GM18867 (cell line): Measurements from ENCODE around the gene TCERG1L.
"Not testable (repeated sequence)": the region's sequence is repeated elsewhere in the genome, so short reads cannot be mapped to it uniquely, and the experiment has no call there.

Source experiments
- ATAC-seq: cut with Tn5 transposase; IDR thresholded peaks from one replicate; pipeline ENCODE4 v1.9.1; 2021; ENCODE audit warnings: mild to moderate bottlenecking, moderate library complexity; ENCODE audit not compliant: unreplicated experiment

TCERG1L gene

DNA sequence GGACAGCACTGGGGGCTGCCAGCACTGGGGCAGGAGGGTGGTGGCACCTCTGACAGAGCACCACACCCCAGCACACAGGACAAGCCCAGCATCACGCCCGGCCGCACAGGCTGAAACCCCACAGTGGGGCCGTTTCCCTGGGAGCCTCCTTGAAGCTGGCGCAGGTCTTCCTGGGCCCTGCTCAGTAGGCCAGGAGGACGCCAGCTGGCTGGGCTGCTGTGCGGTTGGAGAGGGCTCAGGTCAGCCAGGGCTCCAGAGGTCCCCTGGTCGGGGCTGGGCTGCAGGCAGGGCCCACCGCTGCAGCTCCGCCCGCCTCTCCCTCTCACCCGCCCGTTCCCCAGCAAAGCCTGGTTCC, 137.3 kb downstream of the TCERG1L start:
- no peak for ATAC-seq

DNA sequence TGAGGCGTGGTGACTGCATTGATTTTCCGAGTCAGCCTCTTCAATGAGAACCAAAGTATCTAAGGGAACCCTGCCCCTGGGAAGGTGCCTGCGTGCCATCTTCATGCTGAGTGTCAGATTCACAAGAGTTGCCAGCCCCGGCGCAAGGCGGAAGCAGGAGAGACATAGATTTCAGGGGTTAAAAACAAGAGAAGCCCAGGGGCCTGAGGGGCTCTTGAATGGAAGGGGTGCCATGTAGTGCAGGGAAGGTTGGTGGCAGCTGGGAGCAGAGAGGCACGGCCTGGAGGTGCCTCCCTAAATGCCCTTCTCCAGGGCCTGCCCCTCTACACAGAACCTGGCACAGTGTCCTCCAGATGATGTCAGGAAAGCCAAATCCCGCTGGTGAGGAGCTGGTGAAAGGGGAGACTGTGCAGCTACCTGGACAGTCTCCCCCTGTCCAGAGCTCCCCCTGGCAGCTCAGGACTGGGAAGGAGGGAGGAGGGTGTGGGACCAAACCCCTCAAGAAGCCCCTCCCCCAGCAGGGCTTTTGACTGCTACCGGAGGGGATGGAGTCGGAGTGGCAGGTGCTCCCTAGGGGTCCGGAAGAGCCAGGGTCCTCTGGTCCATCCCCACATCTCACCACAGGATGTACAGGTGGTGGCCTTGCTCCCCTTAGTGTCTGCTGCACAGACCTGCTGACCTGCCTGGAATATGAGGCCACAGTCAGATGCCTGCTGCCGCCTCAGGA, 137.9 kb downstream of the TCERG1L start:
- ATAC-seq = no peak

DNA sequence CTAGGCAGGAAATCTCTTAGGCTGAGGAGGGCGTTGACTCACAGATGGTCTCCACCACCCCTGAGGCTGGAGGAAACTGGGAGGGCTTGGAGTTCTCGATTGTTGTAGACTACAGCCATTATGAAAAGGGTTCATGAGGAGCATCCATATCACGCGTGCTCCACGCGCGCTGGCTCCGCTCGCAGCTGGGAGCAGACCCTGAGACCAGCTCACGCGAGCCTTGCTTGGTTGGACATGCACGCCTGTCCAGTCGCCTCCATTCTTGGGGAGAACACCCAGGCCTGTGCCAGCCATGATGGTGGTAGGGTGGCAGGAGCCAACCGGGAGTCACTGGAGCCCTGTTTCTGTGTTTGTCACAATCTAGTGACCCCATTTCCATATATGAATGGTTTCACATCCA, 139.1 kb downstream of the TCERG1L start:
- ATAC-seq = no peak

DNA sequence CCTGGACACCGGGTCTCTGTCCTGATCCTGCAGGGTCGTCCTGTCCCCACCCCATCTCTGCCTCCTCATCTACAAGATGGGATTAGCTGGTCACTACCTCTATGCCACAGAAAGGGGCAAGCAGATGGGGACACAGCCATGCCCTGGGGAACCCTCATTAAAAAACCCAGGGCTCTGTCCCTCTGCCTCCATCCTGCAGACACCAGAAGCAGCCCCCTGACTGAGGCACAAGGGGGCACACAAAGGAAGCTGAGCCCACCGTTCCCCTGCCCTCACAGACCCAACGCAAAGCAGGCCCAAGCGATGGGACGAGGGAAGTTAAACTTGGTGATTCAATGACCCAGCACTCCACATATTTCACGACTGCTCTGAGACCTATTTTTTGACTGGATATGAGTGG, 142.4 kb downstream of the TCERG1L start:
- ATAC-seq = no peak

DNA sequence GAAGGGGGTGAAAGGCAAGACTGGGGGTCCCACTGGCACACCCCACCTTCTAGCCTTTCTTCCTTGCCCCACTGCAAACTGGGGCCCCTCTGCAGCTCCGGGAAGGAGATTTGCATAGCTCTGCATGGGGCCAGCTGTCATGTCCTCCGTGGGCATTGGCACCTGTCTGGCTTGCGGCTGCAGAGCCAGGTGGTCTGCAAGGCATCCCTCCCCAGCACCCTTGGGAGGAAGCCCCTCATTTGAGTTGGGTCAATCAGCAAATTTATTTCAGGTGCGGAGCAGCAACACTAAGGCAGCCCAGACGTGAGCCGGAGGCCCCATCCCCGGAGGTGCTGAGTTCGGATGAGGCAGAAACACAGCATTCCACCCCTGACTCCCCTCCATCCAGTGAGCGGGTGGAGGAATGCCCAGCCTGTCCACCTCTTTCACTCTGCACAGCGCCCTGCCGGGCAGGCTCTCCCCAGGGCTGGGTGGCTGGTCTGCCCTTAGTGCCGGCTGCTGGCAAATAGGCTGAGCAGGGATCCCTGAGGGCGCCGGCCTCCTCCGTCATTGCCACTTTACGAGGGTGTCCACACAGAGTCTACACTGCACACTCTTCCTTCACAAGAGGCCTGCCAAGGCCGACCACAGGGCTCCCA, 143.2 kb downstream of the TCERG1L start:
- no peak for ATAC-seq

DNA sequence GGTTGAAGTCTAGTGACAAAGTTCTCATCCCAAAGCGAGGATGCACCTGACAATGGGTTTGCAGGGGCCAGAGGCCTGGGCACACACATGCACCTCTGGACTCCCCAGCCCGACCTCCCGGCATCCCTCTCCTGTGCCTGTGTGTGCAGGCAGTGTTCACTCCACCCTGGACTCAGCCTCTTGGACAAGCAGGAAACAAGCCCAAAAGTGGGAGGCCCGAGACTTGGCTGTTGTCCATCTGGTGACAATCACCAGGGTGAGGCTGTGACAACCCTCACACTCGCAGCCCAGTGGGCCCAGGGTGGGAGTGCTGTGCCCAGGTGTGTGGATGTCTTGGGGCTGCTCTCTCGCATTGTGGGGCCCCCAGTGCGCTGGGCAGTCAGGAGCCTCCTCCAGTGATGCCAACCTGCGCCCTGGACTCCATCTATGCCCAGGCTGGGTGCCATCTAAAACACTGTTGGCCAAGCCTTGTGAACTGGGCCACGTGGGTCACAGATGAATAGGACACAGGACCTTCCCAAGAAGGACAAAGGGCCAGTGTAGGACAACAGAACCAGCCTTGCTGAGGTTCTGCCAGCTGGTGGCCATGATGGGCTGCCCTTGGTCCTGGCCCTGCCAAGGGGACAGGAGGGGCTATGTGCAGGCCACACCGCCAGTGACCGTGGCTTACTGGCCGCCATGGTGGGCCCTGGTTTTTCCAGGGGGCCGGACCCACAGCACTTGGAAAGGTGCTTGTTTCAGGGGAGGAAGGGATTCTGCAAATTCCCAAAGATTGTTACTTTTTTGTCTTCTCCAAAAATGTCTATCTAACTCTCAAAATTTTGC, 144.3 kb downstream of the TCERG1L start:
- ATAC-seq = no peak

DNA sequence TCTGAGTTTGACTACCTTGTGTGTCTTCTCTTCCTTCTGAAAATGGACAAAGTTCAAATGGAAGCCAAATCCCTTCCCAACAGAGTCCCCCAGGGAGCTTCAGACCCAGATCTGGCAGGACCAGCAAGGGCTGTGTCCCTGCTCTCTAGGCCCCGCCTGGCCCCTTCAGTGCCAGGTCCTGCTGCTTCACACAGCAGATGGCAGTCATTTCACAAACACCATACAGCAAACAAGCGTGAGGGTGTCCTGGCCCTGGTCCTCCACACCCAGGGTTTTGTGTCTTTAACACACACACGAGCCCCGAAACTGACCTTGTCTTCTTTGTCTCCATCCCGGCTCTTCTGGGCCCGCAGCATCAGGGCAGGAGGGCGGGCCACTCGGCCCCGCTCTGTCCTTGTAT, 145.0 kb downstream of the TCERG1L start:
- ATAC-seq = no peak

DNA sequence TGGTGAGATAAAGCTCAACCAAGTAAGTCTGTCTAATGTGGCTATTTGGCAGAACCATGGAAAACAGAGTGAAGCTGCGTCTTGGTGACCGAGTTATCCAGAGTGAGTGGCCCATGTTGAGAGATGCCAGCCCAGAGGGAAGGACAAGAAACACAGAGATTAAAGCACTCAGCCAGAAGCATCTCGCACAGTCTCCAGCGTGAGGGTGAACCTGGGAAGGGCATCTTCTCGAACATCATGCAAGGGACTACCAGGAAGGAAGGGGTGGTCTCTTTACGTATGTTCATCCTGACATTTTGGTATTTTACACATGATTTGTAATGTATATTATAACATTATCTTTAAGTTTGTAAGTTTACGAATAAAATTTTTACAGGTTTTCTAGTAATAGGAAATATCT, 146.4 kb downstream of the TCERG1L start:
- ATAC-seq = no peak

DNA sequence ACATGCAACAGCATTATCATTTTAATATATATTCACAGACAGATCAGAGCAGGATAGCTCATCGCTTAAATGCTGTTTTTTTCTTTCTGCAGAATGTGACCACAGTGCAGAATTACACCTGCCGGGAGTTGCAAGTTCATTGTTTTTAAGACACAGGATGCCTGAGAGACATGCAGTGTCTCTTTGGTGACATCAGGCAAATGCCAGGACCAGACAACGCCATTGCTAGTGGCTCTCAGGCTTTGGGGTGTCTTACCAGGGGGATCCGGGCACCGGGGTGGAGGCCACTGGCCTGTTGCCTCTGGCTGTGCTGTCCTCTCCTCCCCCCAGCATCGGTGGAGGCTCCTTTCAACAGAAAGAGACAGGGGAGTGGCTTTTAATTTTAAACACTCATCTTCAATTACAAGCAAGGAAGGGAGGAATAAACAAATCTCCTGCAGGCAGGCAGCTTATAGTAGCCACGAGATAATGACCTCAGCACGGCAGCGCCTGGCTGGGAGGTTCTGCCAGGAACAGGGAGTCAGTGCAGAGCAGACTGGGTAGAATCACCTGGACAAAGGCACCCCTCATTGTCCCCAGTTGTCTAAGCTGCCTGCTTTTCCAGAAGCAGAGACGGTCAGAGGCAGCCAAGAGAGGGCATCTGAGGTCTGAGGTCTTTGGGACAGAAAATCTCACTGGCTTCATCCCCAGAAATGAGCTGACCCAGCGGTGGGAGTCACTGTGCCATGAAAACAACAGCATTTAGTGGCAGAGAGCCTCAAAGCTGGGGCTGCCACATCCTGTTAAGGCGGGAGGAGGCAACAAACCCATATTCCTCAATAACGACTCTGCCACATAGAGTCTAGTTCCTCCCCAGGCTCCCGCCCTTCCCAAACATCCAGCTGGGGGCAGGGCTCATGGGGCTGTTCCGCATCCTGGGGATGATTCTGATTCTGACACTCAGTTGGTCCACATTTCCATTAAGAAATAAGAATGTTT, 148.4 kb downstream of the TCERG1L start:
- no peak for ATAC-seq

DNA sequence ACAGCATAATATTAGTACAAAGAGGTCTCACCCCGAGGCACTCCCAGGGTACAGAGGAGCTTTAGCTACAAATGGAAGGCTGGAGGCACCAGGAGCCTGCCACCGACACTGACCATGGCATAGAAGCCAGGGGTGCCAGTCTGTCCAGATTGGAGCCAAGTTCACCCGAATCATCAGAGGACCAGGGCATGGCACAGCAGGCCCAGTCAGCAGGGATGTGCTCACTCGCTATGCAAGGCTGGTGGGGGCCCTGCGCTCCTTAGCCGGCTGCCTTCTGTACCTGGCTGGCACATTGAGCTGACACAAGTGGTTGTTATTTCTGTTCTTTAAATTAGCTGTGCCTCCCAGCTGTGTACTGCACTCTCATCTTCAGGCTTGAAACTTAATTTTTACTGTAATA, 149.3 kb downstream of the TCERG1L start:
- ATAC-seq = no peak

DNA sequence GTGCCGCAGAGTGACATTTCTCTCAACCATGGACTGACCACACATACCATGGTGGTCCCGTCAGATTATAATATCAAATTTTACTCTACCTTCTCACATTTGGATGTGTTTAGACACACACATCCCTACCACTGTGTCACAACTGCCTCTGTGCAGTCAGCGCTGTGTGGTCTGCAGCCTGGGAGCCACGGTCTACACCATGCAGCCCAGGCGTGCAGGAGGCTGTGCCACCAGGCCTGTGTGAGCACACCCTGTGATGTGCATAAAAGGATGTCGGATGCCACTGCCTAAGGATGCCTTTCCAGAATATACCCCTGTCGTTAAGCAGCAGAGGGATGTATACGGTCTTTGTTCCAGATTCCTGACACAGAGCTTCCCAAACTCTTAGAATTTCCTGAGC, 150.4 kb downstream of the TCERG1L start:
- ATAC-seq = no peak

DNA sequence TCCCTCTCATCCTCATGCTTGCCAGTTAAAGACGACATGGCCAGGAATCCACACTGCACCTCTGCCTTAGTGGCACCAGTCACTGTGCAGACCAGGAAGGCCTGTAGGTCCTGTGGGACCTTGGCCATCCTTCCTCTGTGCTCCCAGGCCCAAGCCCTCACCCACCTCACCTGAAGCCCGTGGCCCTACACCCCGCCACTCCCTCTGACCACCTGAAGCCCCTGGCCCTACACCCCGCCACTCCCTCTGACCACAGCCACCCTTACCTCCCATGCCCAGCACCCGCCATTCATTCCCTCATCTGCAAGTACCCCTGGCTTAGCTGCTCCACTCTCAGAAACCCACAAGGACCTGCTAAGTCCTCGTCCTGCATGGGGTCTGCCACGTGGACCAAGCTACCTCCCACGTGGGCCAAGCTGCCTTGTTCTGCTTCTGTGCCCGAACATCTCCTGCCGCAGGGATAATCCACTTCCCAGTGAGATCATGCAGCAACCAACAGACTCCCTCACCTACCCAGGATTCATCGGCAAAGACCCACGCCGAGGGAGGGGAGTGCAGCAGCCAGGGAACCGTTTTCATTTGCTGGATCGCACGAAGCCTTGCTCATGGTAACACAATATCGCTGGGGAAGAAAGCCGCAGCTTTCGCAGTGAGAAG, 151.2 kb downstream of the TCERG1L start:
- ATAC-seq = no peak

DNA sequence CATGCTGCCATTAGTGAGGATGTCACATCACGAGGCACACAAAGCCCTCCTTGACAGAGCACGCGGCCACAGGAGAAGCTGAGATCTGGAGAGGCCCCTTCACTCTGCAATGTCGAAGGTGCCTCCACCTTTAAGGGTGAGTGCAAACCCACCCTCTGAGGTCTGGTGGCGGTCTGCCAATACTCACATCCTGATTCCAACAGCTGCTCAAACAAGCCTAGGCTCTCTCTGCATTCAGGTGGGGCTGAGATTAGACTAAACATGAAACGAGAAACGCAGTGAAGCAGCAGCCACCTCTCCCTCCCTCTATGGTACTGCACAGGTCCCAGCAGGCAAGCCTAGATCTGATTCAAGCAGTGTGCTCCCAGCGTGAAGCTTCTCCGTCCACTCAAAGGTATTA, 151.8 kb downstream of the TCERG1L start:
- ATAC-seq = no peak

DNA sequence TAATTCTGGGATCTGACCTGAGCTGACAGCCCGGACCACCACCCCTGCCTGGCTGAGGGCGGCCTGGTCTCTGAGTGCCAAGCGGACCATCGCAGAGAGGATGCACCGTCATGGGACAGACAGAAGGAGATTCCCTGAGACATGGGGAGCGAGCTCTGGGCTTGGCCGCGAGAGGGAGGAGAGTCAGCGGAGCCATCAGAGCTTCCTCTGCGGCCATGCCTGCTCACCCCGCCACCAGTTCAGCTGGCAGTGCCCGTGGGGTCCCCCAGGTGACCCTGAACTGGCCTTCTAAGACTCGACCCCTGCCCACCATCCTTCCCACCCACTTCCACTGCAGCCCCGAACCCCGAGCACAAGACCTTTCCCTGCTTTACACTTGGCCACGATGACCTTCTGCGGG, 152.8 kb downstream of the TCERG1L start:
- no peak for ATAC-seq

DNA sequence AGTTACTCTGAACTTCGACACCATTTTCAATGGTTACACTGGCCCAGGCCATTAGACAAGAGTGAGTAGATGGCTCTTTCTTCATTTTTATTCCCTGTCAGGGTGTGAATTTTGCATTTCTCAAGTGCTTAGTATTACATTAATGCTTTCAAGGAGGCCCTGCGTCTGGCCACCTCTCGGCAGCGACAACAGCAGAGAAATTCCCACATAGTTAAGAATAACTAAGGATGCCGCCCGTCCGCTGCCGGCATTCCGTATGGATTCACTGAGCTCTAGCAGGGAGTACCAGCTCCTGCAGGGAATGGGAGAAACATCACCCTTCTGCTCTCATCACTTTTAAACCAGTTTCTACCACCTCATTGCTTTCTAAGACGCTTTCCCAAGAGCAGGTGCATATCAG, 153.6 kb downstream of the TCERG1L start:
- ATAC-seq = no peak

DNA sequence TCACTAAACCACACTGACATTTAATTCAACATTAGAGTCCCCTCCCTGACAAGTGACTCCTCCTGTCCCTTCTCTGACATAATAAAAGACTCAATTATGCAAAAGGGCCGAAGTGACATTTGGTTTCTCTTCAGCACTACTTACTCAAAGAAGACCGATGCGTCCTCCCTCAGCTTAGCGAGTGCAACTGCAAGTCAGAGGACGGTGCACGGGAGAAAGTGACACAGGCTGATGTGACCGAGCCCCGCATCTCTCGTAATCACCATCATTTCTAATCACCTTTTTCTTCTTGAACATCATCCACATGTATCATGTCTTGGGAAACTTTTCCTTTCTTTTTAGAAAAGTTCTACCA, 155.7 kb downstream of the TCERG1L start:
- ATAC-seq = no peak

DNA sequence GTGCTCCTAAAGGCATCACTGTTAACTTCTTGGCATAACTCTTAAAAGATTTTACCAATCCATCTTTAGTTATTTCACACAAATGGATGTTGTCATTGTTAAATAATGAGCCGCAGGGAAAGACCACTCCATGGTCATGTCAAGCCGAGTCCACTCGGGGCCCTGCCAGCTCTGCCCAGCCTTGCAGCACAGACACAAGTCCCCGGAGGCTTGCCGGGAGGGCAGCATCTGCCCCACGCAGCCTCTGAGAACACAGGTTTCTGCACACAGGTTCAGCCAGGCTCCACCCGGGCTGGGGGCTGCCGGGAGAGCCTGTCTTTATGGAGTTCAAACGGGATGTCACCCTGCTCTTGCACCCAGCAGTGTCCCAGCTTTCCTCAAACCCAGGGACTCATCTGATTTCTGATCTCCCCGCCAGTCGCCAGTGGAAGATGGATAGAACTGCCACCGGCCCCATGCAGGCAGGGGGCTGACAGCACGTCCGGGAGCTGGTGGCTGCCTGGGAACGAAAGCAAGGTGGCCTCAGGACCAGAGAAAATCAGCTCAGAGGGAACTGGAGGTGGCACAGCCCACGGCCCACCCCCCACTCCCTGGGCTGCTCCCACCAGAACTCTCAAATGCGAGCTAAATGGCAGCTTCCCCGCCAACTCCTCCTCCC, 156.2 kb downstream of the TCERG1L start:
- no peak for ATAC-seq

DNA sequence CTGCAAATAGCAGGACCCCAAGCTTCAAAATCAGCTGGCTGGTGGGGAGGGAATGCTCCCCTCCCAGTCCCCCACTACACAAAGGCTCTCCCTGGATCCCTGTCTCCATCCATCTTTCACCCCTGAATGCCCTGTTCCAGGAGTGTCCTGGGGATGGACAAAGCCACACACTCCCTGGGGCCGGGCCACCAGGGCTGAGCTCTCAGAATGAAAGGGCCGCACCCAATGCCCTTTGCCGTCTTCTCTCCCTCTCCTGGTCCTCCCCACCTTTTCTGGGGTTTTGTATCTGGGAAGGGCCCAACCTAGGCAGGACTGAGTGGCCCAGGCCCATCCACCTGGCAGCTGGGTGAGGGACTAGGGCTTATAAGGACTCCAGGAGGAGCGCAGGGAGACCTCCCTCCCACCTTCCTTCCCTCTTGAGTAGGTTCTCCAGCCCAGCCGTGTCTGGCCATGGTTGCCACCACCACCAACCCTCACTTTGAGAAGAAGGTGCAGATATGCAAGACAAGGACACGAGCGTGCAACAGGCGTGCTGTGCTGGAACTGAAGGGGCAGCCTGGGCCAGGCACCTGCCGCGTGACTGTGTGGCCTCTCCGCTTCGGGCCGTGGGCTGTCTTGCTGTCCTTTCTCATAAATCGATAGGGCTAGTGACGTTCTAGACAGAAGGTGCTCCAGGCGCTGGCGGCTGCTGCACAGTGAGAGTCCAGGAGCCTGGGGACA, 157.1 kb downstream of the TCERG1L start:
- no peak for ATAC-seq

DNA sequence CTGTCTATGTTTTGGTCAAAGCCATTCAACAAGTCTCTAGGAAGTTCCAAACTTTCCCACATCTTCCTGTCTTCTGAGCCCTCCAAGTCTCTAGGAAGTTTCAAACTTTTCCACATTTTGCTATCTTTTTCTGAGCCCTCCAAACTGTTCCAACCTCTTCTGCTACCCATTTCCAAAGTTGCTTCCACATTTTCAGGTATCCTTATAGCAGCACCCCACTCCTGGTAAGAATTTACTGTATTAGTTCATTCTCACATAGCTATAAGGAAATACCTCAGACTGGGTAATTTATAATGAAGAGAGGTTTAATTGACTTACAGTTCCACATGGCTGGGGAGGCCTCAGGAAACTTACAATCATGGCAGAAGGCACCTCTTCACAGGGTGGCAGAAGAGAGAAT, 159.1 kb downstream of the TCERG1L start:
- not testable (repeated sequence) for ATAC-seq
